Heart left ventricle (tissue), 13 donors: ENCODE data around the gene STOX1.

ENCODE experiments used
- CTCF ChIP-seq, 12 donors: fragments of 200-600 bp; sonication (generic) in 4 of 12; IDR thresholded peaks; one replicate each; pipeline versions ENCODE4 v1.5.0 to v1.8.0; 2018 to 2022; ENCODE audit warnings: antibody characterized with exemption in 12 of 12, mild to moderate bottlenecking in 5 of 12
- POLR2A ChIP-seq, 2 donors: fragments of 450-650 bp; IDR thresholded peaks; one replicate each; pipeline ENCODE4 v1.6.1; 2017; ENCODE audit warnings: antibody characterized with exemption in 2 of 2, mild to moderate bottlenecking in 2 of 2, moderate library complexity in 2 of 2
- donor health status: ischemic (EF 13 %, LVEDD 7.1; RV severe dilation, severe dysfunction).
- donor health status: DM: no; HTN: yes; CAD: no.
- donor health status: DM: no; HTN: no; CAD: no.
- donor health status: ischemic (EF 25% LVEDD 6.9; RV normal size, moderate dysfunction).
- donor health status: ischemic (EF 25% LVEDD 5.7; RV mildly dilated, moderate dysfunction).
- donor health status: ischemic (EF 35%, LVEDD 5.7; RV mildly dilated, moderate dysfunction).
- donor health status: nonischemic (EF 11% LVEDD 7.7; RV severe dilation, severe dysfunction).
- donor health status: DM: yes; HTN: yes; CAD: no.
- donor health status: PGD.
- donor health status: ischemic (EF 29% LVEDD 5.4; RV normal size, mild dysfunction).
- donor health status: nonischemic (EF 23%, LVEDD 6.1; RV moderate dilation, normal function).

DNA sequence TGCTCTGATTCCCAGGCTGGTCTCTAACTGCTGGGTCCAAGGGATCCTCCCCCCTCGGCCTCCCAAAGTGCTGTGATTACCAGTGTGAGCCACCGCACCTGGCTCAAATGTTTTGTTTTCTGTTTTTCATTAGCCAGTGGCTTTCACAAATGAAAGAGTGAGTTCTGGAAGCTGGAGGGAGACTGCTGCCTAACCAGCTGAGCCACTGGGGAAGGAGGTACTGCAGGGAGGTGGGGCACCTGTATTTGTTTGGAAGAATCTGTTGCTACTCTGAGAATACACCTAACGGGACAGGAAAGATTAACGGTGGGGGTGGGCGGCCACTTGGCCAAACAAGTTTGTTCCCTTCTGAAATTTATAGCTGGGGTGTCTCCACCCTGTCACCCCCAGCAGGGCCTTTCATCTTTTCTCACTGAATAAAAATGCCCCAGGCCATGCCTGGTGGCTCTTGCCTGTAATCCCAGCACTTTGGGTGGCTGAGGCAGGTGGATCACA, 4.7 kb downstream of the STOX1 start:
- TF ChIP-seq CTCF (IDR thresholded peaks at IDR 0.05) (no peak), POLR2A (IDR thresholded peaks at IDR 0.05) (no peak)
